ENCODE results near the gene CUZD1.

The CUZD1 gene

GRCh38 chr10:122815458-122815857 lies 30.2 kb downstream of the CUZD1 start:
- DNase-seq (ENCODE audit: low read depth in 3 of 3), result no peak

GRCh38 chr10:122814493-122814892 lies 31.2 kb downstream of the CUZD1 start:
- no peak for DNase-seq (ENCODE audit: low read depth in 3 of 3)

- no peak for DNase-seq (ENCODE audit: low read depth in 3 of 3)
Observed at GRCh38 chr10:122812751-122813150, 32.9 kb downstream of the CUZD1 start.

GRCh38 chr10:122802282-122802681 lies 43.4 kb downstream of the CUZD1 start:
- DNase-seq (ENCODE audit: low read depth in 3 of 3), result no peak

- no peak for DNase-seq (ENCODE audit: low read depth in 3 of 3)
Observed at GRCh38 chr10:122798704-122799231, 46.9 kb downstream of the CUZD1 start.

- no peak for DNase-seq (ENCODE audit: low read depth in 3 of 3)
Observed at GRCh38 chr10:122796796-122797195, 48.9 kb downstream of the CUZD1 start.

- DNase-seq (ENCODE audit: low read depth in 3 of 3), result no peak
Observed at GRCh38 chr10:122795924-122796323, 49.7 kb downstream of the CUZD1 start.

GRCh38 chr10:122786269-122786668 lies 59.4 kb downstream of the CUZD1 start:
- no peak for DNase-seq (ENCODE audit: low read depth in 3 of 3)

- DNase-seq (ENCODE audit: low read depth in 3 of 3), result no peak
Observed at GRCh38 chr10:122782911-122783310, 62.7 kb downstream of the CUZD1 start.

Measured in stimulated activated CD4-positive, alpha-beta T cell treated with anti-CD3 and anti-CD28 coated beads, TNF-alpha, amount 100 ng/mL, for 4 hours (primary cell).